Measurements from ENCODE around the gene ABCC1. TPM values are rescaled to one million over a fixed set of nuclear protein-coding genes. Genes with fewer than 3 reads are reported as not detected.

Gene ABCC1
- total RNA-seq, 1 donor from 2014 or later: 95.7 TPM

- DNase-seq (ENCODE audit: low spot score): peak; percentile 74
- no peaks in the 10 kb centered on the region for H3K27me3 Mint-ChIP-seq (ENCODE audit: low read depth)
- H3K4me1 Mint-ChIP-seq (ENCODE audit: low read depth): peaks cover 68% of the 10 kb centered on the region
- peak overlapping the region; percentile 73 for H3K4me3 Mint-ChIP-seq (ENCODE audit: low read depth)
- intact Hi-C loops (cut with micrococcal nuclease): loop anchor here (1.0 to 2.0 kb wide), 4 partner anchors 11 to 72 kb away; partner anchors contain the start of gene CEP20
- peaks cover 28% of the 10 kb centered on the region for H3K9me3 Mint-ChIP-seq
- H3K36me3 Mint-ChIP-seq (ENCODE audit: low read depth): peaks cover 74% of the 10 kb centered on the region
- peak overlapping the region; percentile 98 for H3K27ac Mint-ChIP-seq
These were observed 11.7 kb downstream of the ABCC1 start for GRCh38 chr16:15961060-15961511.

- Mint-ChIP-seq H3K4me1 (ENCODE audit: low read depth) (peaks cover 65% of the 10 kb centered on the region), H3K27me3 (ENCODE audit: low read depth) (no peaks in the 10 kb centered on the region), H3K36me3 (ENCODE audit: low read depth) (peaks cover 75% of the 10 kb centered on the region), H3K27ac (peak overlapping the region; percentile 98), H3K4me3 (ENCODE audit: low read depth) (peak overlapping the region; percentile 73), H3K9me3 (peaks cover 28% of the 10 kb centered on the region)
- DNase-seq (ENCODE audit: low spot score): no peak
- intact Hi-C loops (cut with micrococcal nuclease): loop anchor here (1.0 to 2.0 kb wide), 4 partner anchors 11 to 73 kb away; partner anchors contain the start of gene CEP20
These were observed 12.2 kb downstream of the ABCC1 start for GRCh38 chr16:15961571-15962090.

GRCh38 chr16:15963307-15963910, 14.0 kb downstream of the ABCC1 start:
- intact Hi-C loops (cut with micrococcal nuclease): no loop called here

GRCh38 chr16:15966420-15966819, 17.0 kb downstream of the ABCC1 start:
- no peak for DNase-seq (ENCODE audit: low spot score)
- H3K4me1 Mint-ChIP-seq (ENCODE audit: low read depth): peaks cover 36% of the 10 kb centered on the region
- peak overlapping the region; percentile 22 for H3K27ac Mint-ChIP-seq
- H3K36me3 Mint-ChIP-seq (ENCODE audit: low read depth): peaks cover 92% of the 10 kb centered on the region
- no peak overlapping the region for H3K4me3 Mint-ChIP-seq (ENCODE audit: low read depth)
- peaks cover 46% of the 10 kb centered on the region for H3K9me3 Mint-ChIP-seq
- H3K27me3 Mint-ChIP-seq (ENCODE audit: low read depth): no peaks in the 10 kb centered on the region
- intact Hi-C loops (cut with micrococcal nuclease): no loop called here

More at GRCh38 chr16:15963307-15963910, 14.0 kb downstream of the ABCC1 start:
- H3K27me3 Mint-ChIP-seq (ENCODE audit: low read depth): no peaks in the 10 kb centered on the region
- H3K9me3 Mint-ChIP-seq: peaks cover 28% of the 10 kb centered on the region
- no peak for DNase-seq (ENCODE audit: low spot score)
- peaks cover 89% of the 10 kb centered on the region for H3K36me3 Mint-ChIP-seq (ENCODE audit: low read depth)
- peaks cover 64% of the 10 kb centered on the region for H3K4me1 Mint-ChIP-seq (ENCODE audit: low read depth)
- peak overlapping the region; percentile 98 for H3K27ac Mint-ChIP-seq
- peak overlapping the region; percentile 73 for H3K4me3 Mint-ChIP-seq (ENCODE audit: low read depth)

GRCh38 chr16:15966836-15967546, 17.6 kb downstream of the ABCC1 start:
- Mint-ChIP-seq H3K4me1 (ENCODE audit: low read depth) (peaks cover 30% of the 10 kb centered on the region), H3K27me3 (ENCODE audit: low read depth) (no peaks in the 10 kb centered on the region), H3K9me3 (peaks cover 49% of the 10 kb centered on the region), H3K27ac (peak overlapping the region; percentile 40), H3K4me3 (ENCODE audit: low read depth) (no peak overlapping the region), H3K36me3 (ENCODE audit: low read depth) (peaks cover 94% of the 10 kb centered on the region)
- intact Hi-C loops (cut with micrococcal nuclease): no loop called here
- no peak for DNase-seq (ENCODE audit: low spot score)

- no peak for DNase-seq (ENCODE audit: low spot score)
- intact Hi-C loops (cut with micrococcal nuclease): no loop called here
- Mint-ChIP-seq H3K4me3 (ENCODE audit: low read depth) (no peak overlapping the region), H3K27ac (no peak overlapping the region), H3K4me1 (ENCODE audit: low read depth) (peaks cover 23% of the 10 kb centered on the region), H3K27me3 (ENCODE audit: low read depth) (no peaks in the 10 kb centered on the region), H3K9me3 (peaks cover 49% of the 10 kb centered on the region), H3K36me3 (ENCODE audit: low read depth) (peaks cover 94% of the 10 kb centered on the region)
These were observed 18.4 kb downstream of the ABCC1 start for GRCh38 chr16:15967655-15968315.

GRCh38 chr16:15970202-15970601, 20.8 kb downstream of the ABCC1 start:
- no peak for DNase-seq (ENCODE audit: low spot score)
- H3K36me3 Mint-ChIP-seq (ENCODE audit: low read depth): peaks cover 97% of the 10 kb centered on the region
- H3K4me3 Mint-ChIP-seq (ENCODE audit: low read depth): no peak overlapping the region
- peaks cover 17% of the 10 kb centered on the region for H3K4me1 Mint-ChIP-seq (ENCODE audit: low read depth)
- H3K27me3 Mint-ChIP-seq (ENCODE audit: low read depth): no peaks in the 10 kb centered on the region
- peaks cover 42% of the 10 kb centered on the region for H3K9me3 Mint-ChIP-seq
- intact Hi-C loops (cut with micrococcal nuclease): no loop called here
- H3K27ac Mint-ChIP-seq: no peak overlapping the region

GRCh38 chr16:15970743-15971439, 21.5 kb downstream of the ABCC1 start:
- Mint-ChIP-seq H3K27me3 (ENCODE audit: low read depth) (no peaks in the 10 kb centered on the region), H3K27ac (no peak overlapping the region), H3K36me3 (ENCODE audit: low read depth) (peaks cover 97% of the 10 kb centered on the region), H3K4me3 (ENCODE audit: low read depth) (no peak overlapping the region), H3K9me3 (peaks cover 44% of the 10 kb centered on the region), H3K4me1 (ENCODE audit: low read depth) (peaks cover 14% of the 10 kb centered on the region)
- intact Hi-C loops (cut with micrococcal nuclease): no loop called here
- no peak for DNase-seq (ENCODE audit: low spot score)

- peaks cover 49% of the 10 kb centered on the region for H3K9me3 Mint-ChIP-seq
- peaks cover 15% of the 10 kb centered on the region for H3K4me1 Mint-ChIP-seq (ENCODE audit: low read depth)
- intact Hi-C loops (cut with micrococcal nuclease): no loop called here
- no peaks in the 10 kb centered on the region for H3K27me3 Mint-ChIP-seq (ENCODE audit: low read depth)
- no peak overlapping the region for H3K27ac Mint-ChIP-seq
- no peak overlapping the region for H3K4me3 Mint-ChIP-seq (ENCODE audit: low read depth)
- DNase-seq (ENCODE audit: low spot score): no peak
- H3K36me3 Mint-ChIP-seq (ENCODE audit: low read depth): peaks cover 99% of the 10 kb centered on the region
These were observed 22.0 kb downstream of the ABCC1 start for GRCh38 chr16:15971440-15971815.

- intact Hi-C loops (cut with micrococcal nuclease): no loop called here
- no peak overlapping the region for H3K4me3 Mint-ChIP-seq (ENCODE audit: low read depth)
- H3K27me3 Mint-ChIP-seq (ENCODE audit: low read depth): no peaks in the 10 kb centered on the region
- H3K36me3 Mint-ChIP-seq (ENCODE audit: low read depth): peaks cover 97% of the 10 kb centered on the region
- peaks cover 10% of the 10 kb centered on the region for H3K4me1 Mint-ChIP-seq (ENCODE audit: low read depth)
- H3K27ac Mint-ChIP-seq: no peak overlapping the region
- DNase-seq (ENCODE audit: low spot score): no peak
- peaks cover 55% of the 10 kb centered on the region for H3K9me3 Mint-ChIP-seq
These were observed 22.8 kb downstream of the ABCC1 start for GRCh38 chr16:15972046-15972868.

- no peak for DNase-seq (ENCODE audit: low spot score)
- Mint-ChIP-seq H3K27ac (no peak overlapping the region), H3K4me1 (ENCODE audit: low read depth) (peaks cover 9% of the 10 kb centered on the region), H3K4me3 (ENCODE audit: low read depth) (no peak overlapping the region), H3K36me3 (ENCODE audit: low read depth) (peaks cover 99% of the 10 kb centered on the region), H3K9me3 (peaks cover 67% of the 10 kb centered on the region), H3K27me3 (ENCODE audit: low read depth) (no peaks in the 10 kb centered on the region)
- intact Hi-C loops (cut with micrococcal nuclease): no loop called here
These were observed 24.0 kb downstream of the ABCC1 start for GRCh38 chr16:15973421-15973820.

GRCh38 chr16:15974057-15974456, 24.6 kb downstream of the ABCC1 start:
- Mint-ChIP-seq H3K36me3 (ENCODE audit: low read depth) (peaks cover 99% of the 10 kb centered on the region), H3K4me1 (ENCODE audit: low read depth) (peaks cover 9% of the 10 kb centered on the region), H3K27me3 (ENCODE audit: low read depth) (no peaks in the 10 kb centered on the region), H3K9me3 (peaks cover 72% of the 10 kb centered on the region), H3K27ac (peak overlapping the region; percentile 11), H3K4me3 (ENCODE audit: low read depth) (no peak overlapping the region)
- no peak for DNase-seq (ENCODE audit: low spot score)
- intact Hi-C loops (cut with micrococcal nuclease): no loop called here

Data from activated T-helper 2 cell treated with anti-CD3 and anti-CD28 coated beads, Interferon-gamma antibody, Interleukin-2, Interleukin-4, amounts not matched to agents 10 μg/mL and 5 μg/mL and 100 μg/mL, durations not matched to agents 14 hours and 24 hours and 36 hours (primary cell).